Endodermal cell (in vitro differentiated cells): ENCODE measurements around the gene PPP2R2B. TPM values are rescaled to one million over a fixed set of nuclear protein-coding genes. Genes with fewer than 3 reads are reported as not detected.

Source experiments
- DNase-seq: peaks from one replicate; pipeline ENCODE4 v3.0.0-alpha.2; 2017
- H3K27ac ChIP-seq: 2 replicates; pipeline ENCODE4 v1.5.1; 2013; ENCODE audit warnings: mild to moderate bottlenecking, low read depth, low read length, moderate library complexity
- H3K27me3 ChIP-seq: 2 replicates; pipeline ENCODE4 v1.6.1; 2013; ENCODE audit warnings: mild to moderate bottlenecking, low read length, moderate library complexity; ENCODE audit not compliant: insufficient read depth, control insufficient read depth, poor library complexity, severe bottlenecking
- H3K36me3 ChIP-seq: 2 replicates; pipeline ENCODE4 v1.7.0; 2013; ENCODE audit warnings: mild to moderate bottlenecking, low read length, moderate library complexity; ENCODE audit not compliant: control insufficient read depth, insufficient read depth
- H3K4me1 ChIP-seq: one replicate; pipeline ENCODE4 v1.7.0; 2013; ENCODE audit warnings: low read length; ENCODE audit not compliant: control insufficient read depth, insufficient read depth
- H3K4me3 ChIP-seq: 2 replicates; pipeline ENCODE4 v1.5.1; 2013; ENCODE audit warnings: mild to moderate bottlenecking, low read length, moderate library complexity
- H3K9ac ChIP-seq: 2 replicates; pipeline ENCODE4 v1.6.1; 2013; ENCODE audit warnings: mild to moderate bottlenecking, low read length, moderate library complexity; ENCODE audit not compliant: poor library complexity, severe bottlenecking; ENCODE audit errors: extremely low read depth
- H3K9me3 ChIP-seq: 2 replicates; pipeline ENCODE4 v1.6.1; 2013; ENCODE audit warnings: mild to moderate bottlenecking, low read length, moderate library complexity; ENCODE audit not compliant: control insufficient read depth
- H3K27ac Mint-ChIP-seq: 2 replicates; pipeline ENCODE4 v1.8.0; 2020; ENCODE audit warnings: mixed read lengths
- H3K27me3 Mint-ChIP-seq: 2 replicates; pipeline ENCODE4 v1.8.0; 2021; ENCODE audit warnings: mild to moderate bottlenecking, mixed read lengths; ENCODE audit not compliant: insufficient read depth
- H3K36me3 Mint-ChIP-seq: 2 replicates; pipeline ENCODE4 v1.8.0; 2020; ENCODE audit warnings: low read depth, mixed read lengths
- H3K4me1 Mint-ChIP-seq: 2 replicates; pipeline ENCODE4 v1.8.0; 2020; ENCODE audit warnings: mixed read lengths
- H3K4me3 Mint-ChIP-seq: 2 replicates; pipeline ENCODE4 v1.8.0; 2020; ENCODE audit warnings: mild to moderate bottlenecking, moderate library complexity, mixed read lengths
- H3K9me3 Mint-ChIP-seq: 2 replicates; pipeline ENCODE4 v1.8.0; 2020; ENCODE audit warnings: mild to moderate bottlenecking, mixed read lengths
- WGBS, 2 experiments: methylation state at CpG; one replicate each; pipeline versions ENCODE4 v1.1.5 to v1.1.7; 2013; ENCODE audit warnings: missing lambda C conversion rate in 2 of 2, mixed read lengths in 1 of 2; ENCODE audit not compliant: insufficient coverage in 1 of 2, insufficient read length in 1 of 2; 5-methylcytosine and 5-hydroxymethylcytosine counted together
- total RNA-seq, 2 donors: library from RNA; stranded (reverse); fragmentation: NEBNext Ultra II Directional in 1 of 2; extraction: Animal tissue kit (Norgen Biotek cat#: 25700) in 1 of 2; gene quantifications; 2 replicates in 1 of 2; 3 replicates in 1 of 2; pipeline ENCODE4 v1.2.1, GENCODE V29; 2021
- TF ChIP-seq, protein P1 (sequence below): fragments of 200-600 bp; sonication (generic); conservative IDR thresholded peaks from 2 replicates; pipeline ENCODE4 v1.5.0; 2021; ENCODE audit warnings: antibody characterized with exemption, mild to moderate bottlenecking

PPP2R2B gene
- total RNA-seq, 2 donors from 2014 or later, result 3.3 to 8.0 TPM

DNA sequence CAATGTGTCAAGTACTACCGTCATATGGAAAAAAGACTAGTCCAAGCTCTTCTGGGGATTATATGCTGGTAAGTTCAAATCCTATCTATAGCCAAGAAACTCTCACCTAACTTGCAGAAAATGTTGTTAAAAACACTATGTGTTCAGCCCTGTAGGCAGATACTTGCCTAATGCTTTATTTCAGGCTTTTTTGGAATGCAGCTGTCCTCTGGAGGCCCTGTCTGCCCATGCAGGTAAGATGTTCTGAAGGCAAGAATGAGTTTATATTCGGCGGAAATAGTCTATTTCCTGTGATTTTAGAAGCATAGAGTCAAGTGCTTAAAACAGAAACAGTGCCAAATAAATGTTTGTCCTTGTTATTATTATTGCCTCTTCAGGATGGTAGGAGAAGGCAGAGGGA is 34.3 kb upstream of the PPP2R2B start:
- H3K27me3 Mint-ChIP-seq, result no peaks in the 10 kb centered on the region
- WGBS, 2 experiments, result 97% methylated on average over 3 of the region's 3 CpGs; no CpG with 5 or more reads in 1 of the 2 experiments
- H3K9me3 ChIP-seq, result no peaks in the 10 kb centered on the region
- H3K4me1 Mint-ChIP-seq, result peaks cover under 1% of the 10 kb centered on the region
- TF ChIP-seq, protein P1, sequence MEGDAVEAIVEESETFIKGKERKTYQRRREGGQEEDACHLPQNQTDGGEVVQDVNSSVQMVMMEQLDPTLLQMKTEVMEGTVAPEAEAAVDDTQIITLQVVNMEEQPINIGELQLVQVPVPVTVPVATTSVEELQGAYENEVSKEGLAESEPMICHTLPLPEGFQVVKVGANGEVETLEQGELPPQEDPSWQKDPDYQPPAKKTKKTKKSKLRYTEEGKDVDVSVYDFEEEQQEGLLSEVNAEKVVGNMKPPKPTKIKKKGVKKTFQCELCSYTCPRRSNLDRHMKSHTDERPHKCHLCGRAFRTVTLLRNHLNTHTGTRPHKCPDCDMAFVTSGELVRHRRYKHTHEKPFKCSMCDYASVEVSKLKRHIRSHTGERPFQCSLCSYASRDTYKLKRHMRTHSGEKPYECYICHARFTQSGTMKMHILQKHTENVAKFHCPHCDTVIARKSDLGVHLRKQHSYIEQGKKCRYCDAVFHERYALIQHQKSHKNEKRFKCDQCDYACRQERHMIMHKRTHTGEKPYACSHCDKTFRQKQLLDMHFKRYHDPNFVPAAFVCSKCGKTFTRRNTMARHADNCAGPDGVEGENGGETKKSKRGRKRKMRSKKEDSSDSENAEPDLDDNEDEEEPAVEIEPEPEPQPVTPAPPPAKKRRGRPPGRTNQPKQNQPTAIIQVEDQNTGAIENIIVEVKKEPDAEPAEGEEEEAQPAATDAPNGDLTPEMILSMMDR, result no peak
- no peak overlapping the region for H3K4me3 Mint-ChIP-seq
- no peaks in the 10 kb centered on the region for H3K27me3 ChIP-seq
- no peak overlapping the region for H3K4me3 ChIP-seq
- DNase-seq, result no peak
- no peaks in the 10 kb centered on the region for H3K36me3 Mint-ChIP-seq
- no peak overlapping the region for H3K9ac ChIP-seq
- H3K36me3 ChIP-seq, result no peaks in the 10 kb centered on the region
- H3K27ac Mint-ChIP-seq, result no peak overlapping the region
- H3K9me3 Mint-ChIP-seq, result no peaks in the 10 kb centered on the region
- H3K27ac ChIP-seq, result no peak overlapping the region
- H3K4me1 ChIP-seq, result no peaks in the 10 kb centered on the region

DNA sequence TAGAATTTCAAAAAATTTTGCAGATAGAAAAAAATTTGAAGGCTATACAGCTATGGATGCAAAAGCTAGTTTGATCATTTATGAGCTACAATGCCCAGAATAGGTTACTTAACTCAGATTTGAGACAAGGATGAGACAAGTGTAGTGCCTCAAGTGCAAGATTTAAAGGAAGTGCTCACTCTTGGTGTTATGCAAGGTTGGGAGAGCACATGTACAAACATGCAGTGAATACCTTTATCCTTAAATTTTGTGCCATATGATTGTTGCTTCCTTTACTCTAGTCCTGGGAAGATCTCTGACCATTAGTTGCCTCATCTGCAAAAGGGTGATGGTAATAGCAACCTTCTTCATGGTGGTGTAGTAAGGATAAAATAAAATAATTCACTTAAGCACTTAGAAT is 31.7 kb upstream of the PPP2R2B start:
- H3K27me3 Mint-ChIP-seq, result no peaks in the 10 kb centered on the region
- no peak for DNase-seq
- H3K4me1 ChIP-seq, result no peaks in the 10 kb centered on the region
- TF ChIP-seq, protein P1, result no peak
- H3K27ac ChIP-seq, result no peak overlapping the region
- no peaks in the 10 kb centered on the region for H3K4me1 Mint-ChIP-seq
- H3K36me3 ChIP-seq, result no peaks in the 10 kb centered on the region
- no peaks in the 10 kb centered on the region for H3K9me3 ChIP-seq
- H3K9me3 Mint-ChIP-seq, result no peaks in the 10 kb centered on the region
- no peak overlapping the region for H3K9ac ChIP-seq
- no peak overlapping the region for H3K4me3 ChIP-seq
- no peak overlapping the region for H3K4me3 Mint-ChIP-seq
- no peaks in the 10 kb centered on the region for H3K27me3 ChIP-seq
- H3K27ac Mint-ChIP-seq, result no peak overlapping the region
- H3K36me3 Mint-ChIP-seq, result no peaks in the 10 kb centered on the region

DNA sequence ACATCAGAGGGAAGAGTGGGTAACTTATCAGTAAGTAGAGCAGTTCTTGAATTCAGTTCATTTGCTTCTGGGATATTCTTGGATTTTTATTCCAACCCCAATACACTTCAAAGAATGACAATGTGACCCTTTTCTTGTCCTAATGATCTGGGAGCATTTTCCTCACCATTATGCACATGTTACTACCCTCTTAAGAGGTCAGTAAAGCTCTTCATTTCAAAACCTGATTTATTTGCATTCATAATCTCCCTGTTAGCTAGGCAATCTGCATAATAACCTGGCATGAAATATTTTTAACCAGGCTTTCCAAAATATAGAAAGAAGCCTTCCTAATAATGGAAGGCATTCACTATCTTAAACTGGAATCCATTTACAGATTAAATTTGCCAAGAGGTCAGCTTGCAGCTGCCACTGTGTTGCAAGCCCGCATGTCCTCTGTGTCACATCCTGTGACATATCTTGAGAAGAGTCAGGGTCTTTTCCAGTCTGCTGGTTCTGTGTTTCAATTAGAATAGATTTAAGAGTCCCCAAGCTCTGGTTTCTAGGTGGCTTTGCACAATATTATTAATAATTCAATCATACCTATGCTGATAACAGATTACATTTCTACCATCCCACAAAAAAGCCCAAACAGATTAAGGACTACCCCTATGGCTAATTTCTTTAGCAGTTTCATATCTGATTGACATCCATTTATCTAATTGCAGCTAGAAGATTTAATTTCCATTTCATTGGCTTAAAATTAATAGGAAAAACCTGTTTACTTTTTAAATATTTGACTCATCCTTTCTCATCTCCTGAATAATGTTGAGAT is 30.9 kb upstream of the PPP2R2B start:
- Mint-ChIP-seq H3K9me3 (no peaks in the 10 kb centered on the region), H3K27me3 (no peaks in the 10 kb centered on the region)
- H3K27ac ChIP-seq, result no peak overlapping the region

More for the DNA sequence above, 30.9 kb upstream of the PPP2R2B start:
- no peak for DNase-seq
- Histone ChIP-seq H3K36me3 (no peaks in the 10 kb centered on the region), H3K9me3 (no peaks in the 10 kb centered on the region), H3K9ac (no peak overlapping the region), H3K4me3 (no peak overlapping the region), H3K4me1 (no peaks in the 10 kb centered on the region), H3K27me3 (no peaks in the 10 kb centered on the region)
- H3K27ac Mint-ChIP-seq, result no peak overlapping the region
- H3K4me1 Mint-ChIP-seq, result no peaks in the 10 kb centered on the region
- no peak overlapping the region for H3K4me3 Mint-ChIP-seq
- H3K36me3 Mint-ChIP-seq, result no peaks in the 10 kb centered on the region
- TF ChIP-seq, protein P1, result no peak
- WGBS, 2 experiments, result 83 to 94% methylated on average over 1 of the region's 1 CpG
